ENCODE data around the gene MACROD2.
"Not testable (repeated sequence)": the region's sequence is repeated elsewhere in the genome, so short reads cannot be mapped to it uniquely, and the experiment has no call there.

Gene MACROD2

GRCh38 chr20:15359056-15359455 is 1363.7 kb downstream of the MACROD2 start:
- no peak overlapping the region for H3K4me3 ChIP-seq (ENCODE audit: low read depth, low read length)
- TF ChIP-seq CTCF (conservative IDR thresholded peaks at IDR 0.05; ENCODE audit: low read depth, low read length): no peak
- DNase-seq (ENCODE audit: low read depth): peak; percentile 5

GRCh38 chr20:15362849-15363248 is 1367.5 kb downstream of the MACROD2 start:
- H3K4me3 ChIP-seq (ENCODE audit: low read depth, low read length): no peak overlapping the region
- TF ChIP-seq CTCF (conservative IDR thresholded peaks at IDR 0.05; ENCODE audit: low read depth, low read length): no peak
- DNase-seq (ENCODE audit: low read depth): no peak

GRCh38 chr20:15364781-15365180 is 1369.5 kb downstream of the MACROD2 start:
- H3K4me3 ChIP-seq (ENCODE audit: low read depth, low read length): no peak overlapping the region
- no peak for DNase-seq (ENCODE audit: low read depth)
- no peak for TF ChIP-seq CTCF (conservative IDR thresholded peaks at IDR 0.05; ENCODE audit: low read depth, low read length)

- no peak for DNase-seq (ENCODE audit: low read depth)
- H3K4me3 ChIP-seq (ENCODE audit: low read depth, low read length): no peak overlapping the region
- no peak for TF ChIP-seq CTCF (conservative IDR thresholded peaks at IDR 0.05; ENCODE audit: low read depth, low read length)
Measured at GRCh38 chr20:15370370-15370769, 1375.1 kb downstream of the MACROD2 start.

- DNase-seq (ENCODE audit: low read depth): no peak
- no peak for TF ChIP-seq CTCF (conservative IDR thresholded peaks at IDR 0.05; ENCODE audit: low read depth, low read length)
Measured at GRCh38 chr20:15374682-15375081, 1379.4 kb downstream of the MACROD2 start.

GRCh38 chr20:15375836-15376235 is 1380.5 kb downstream of the MACROD2 start:
- H3K4me3 ChIP-seq (ENCODE audit: low read depth, low read length): no peak overlapping the region
- DNase-seq (ENCODE audit: low read depth): no peak
- no peak for TF ChIP-seq CTCF (conservative IDR thresholded peaks at IDR 0.05; ENCODE audit: low read depth, low read length)

More at GRCh38 chr20:15374682-15375081, 1379.4 kb downstream of the MACROD2 start:
- no peak overlapping the region for H3K4me3 ChIP-seq (ENCODE audit: low read depth, low read length)

GRCh38 chr20:15377603-15378002 is 1382.3 kb downstream of the MACROD2 start:
- not testable (repeated sequence) for DNase-seq (ENCODE audit: low read depth); H3K4me3 ChIP-seq (ENCODE audit: low read depth, low read length)

- DNase-seq (ENCODE audit: low read depth): peak; percentile 2
- H3K4me3 ChIP-seq (ENCODE audit: low read depth, low read length): no peak overlapping the region
- peak; percentile 41 for TF ChIP-seq CTCF (conservative IDR thresholded peaks at IDR 0.05; ENCODE audit: low read depth, low read length)
Measured at GRCh38 chr20:15378151-15378550, 1382.8 kb downstream of the MACROD2 start.
